NOMO-1 (cell line): Measurements from ENCODE around the gene MAGI2.

Experiments used
- DNase-seq, 2 experiments: peaks; one replicate each; lab custom pipeline; 2025; ENCODE audit not compliant: unreplicated experiment in 2 of 2; lab: John Stamatoyannopoulos, UW

The MAGI2 gene

GRCh38 chr7:78684201-78684600, 769.3 kb downstream of the MAGI2 start:
- DNase-seq, result no peak

- no peak for DNase-seq
These were observed 769.9 kb downstream of the MAGI2 start for GRCh38 chr7:78683566-78683965.

- DNase-seq, result no peak
These were observed 774.2 kb downstream of the MAGI2 start for GRCh38 chr7:78679112-78679876.

GRCh38 chr7:78677391-78677790, 776.1 kb downstream of the MAGI2 start:
- no peak for DNase-seq

- DNase-seq, result no peak
These were observed 778.0 kb downstream of the MAGI2 start for GRCh38 chr7:78675511-78675910.

- no peak for DNase-seq
These were observed 780.2 kb downstream of the MAGI2 start for GRCh38 chr7:78673272-78673671.

- no peak for DNase-seq
These were observed 790.5 kb downstream of the MAGI2 start for GRCh38 chr7:78662939-78663338.

GRCh38 chr7:78649976-78650375, 803.5 kb downstream of the MAGI2 start:
- DNase-seq, result no peak

- no peak for DNase-seq
These were observed 804.2 kb downstream of the MAGI2 start for GRCh38 chr7:78649236-78649635.

GRCh38 chr7:78642751-78643150, 810.7 kb downstream of the MAGI2 start:
- no peak for DNase-seq

- no peak for DNase-seq
These were observed 815.1 kb downstream of the MAGI2 start for GRCh38 chr7:78638364-78638763.

GRCh38 chr7:78636727-78637126, 816.7 kb downstream of the MAGI2 start:
- no peak for DNase-seq

- DNase-seq, result no peak
These were observed 818.3 kb downstream of the MAGI2 start for GRCh38 chr7:78635026-78635793.

GRCh38 chr7:78634093-78634492, 819.4 kb downstream of the MAGI2 start:
- no peak for DNase-seq

GRCh38 chr7:78620920-78621319, 832.5 kb downstream of the MAGI2 start:
- DNase-seq, result no peak

- no peak for DNase-seq
These were observed 836.9 kb downstream of the MAGI2 start for GRCh38 chr7:78616539-78616938.

GRCh38 chr7:78609281-78609680, 844.2 kb downstream of the MAGI2 start:
- DNase-seq, result no peak

- DNase-seq, result no peak
These were observed 846.4 kb downstream of the MAGI2 start for GRCh38 chr7:78607099-78607498.

- no peak for DNase-seq
These were observed 848.3 kb downstream of the MAGI2 start for GRCh38 chr7:78605119-78605518.

- no peak for DNase-seq
These were observed 851.7 kb downstream of the MAGI2 start for GRCh38 chr7:78601728-78602127.

- DNase-seq, result no peak
These were observed 859.3 kb downstream of the MAGI2 start for GRCh38 chr7:78594156-78594555.

GRCh38 chr7:78588393-78588792, 865.1 kb downstream of the MAGI2 start:
- DNase-seq, result no peak
